KOPT-K1 (cell line): ENCODE data around the gene CHD8.
"Not testable (repeated sequence)": the region's sequence is repeated elsewhere in the genome, so short reads cannot be mapped to it uniquely, and the experiment has no call there.

ENCODE experiments used
- H3K27ac ChIP-seq: fragments of 200-600 bp; sonication (generic); 2 replicates; pipeline ENCODE4 v1.5.1; 2016; ENCODE audit warnings: antibody characterized with exemption, mild to moderate bottlenecking, low read depth, low read length; ENCODE audit not compliant: poor library complexity, severe bottlenecking
- H3K36me3 ChIP-seq: fragments of 200-600 bp; sonication (generic); 2 replicates; pipeline ENCODE4 v1.5.1; 2017; ENCODE audit warnings: antibody characterized with exemption, mild to moderate bottlenecking, low read length, moderate library complexity; ENCODE audit not compliant: insufficient read depth
- H3K9me3 ChIP-seq: fragments of 200-600 bp; sonication (generic); 2 replicates; pipeline ENCODE4 v1.5.1; 2017; ENCODE audit warnings: antibody characterized with exemption, low read length, mild to moderate bottlenecking; ENCODE audit not compliant: insufficient read depth, poor library complexity, severe bottlenecking

Gene CHD8

DNA sequence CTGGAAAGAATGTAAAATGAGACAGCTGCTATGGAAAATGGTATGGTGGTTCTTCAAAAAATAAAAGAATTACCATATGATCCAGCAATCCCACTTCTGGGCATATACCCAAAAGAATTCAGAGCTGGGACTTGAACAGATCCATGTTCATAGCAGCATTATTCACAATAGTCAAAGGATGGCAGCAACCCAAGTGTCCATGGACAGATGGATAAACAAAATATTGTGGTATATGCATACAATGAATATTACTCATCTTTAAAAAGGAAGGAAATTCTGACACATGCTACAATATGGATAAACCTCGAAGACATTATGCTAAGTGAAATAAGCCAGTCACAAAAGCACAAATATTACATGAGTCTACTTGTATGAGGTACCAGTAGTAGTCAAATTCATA lies 11.7 kb upstream of the CHD8 start:
- Histone ChIP-seq H3K9me3 (no peaks in the 10 kb centered on the region), H3K36me3 (peaks cover 73% of the 10 kb centered on the region), H3K27ac (no peak overlapping the region)

DNA sequence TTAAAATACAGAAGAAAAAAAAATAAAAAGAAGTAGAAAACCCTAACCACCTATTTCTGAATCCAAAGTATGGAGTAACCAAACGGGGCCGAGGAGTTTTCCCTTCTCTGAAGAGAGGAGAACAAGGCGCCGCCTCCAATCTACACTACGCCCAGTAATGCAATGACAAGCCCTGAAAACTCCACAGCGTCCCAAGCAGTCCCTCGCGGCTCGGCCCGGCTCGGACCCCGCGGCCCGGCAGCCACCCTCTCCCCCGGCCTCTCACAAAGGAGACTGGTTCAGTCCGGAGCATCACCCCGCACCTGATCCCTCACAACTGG lies 371 bp downstream of the CHD8 start:
- peak overlapping the region; percentile 80 for H3K27ac ChIP-seq

DNA sequence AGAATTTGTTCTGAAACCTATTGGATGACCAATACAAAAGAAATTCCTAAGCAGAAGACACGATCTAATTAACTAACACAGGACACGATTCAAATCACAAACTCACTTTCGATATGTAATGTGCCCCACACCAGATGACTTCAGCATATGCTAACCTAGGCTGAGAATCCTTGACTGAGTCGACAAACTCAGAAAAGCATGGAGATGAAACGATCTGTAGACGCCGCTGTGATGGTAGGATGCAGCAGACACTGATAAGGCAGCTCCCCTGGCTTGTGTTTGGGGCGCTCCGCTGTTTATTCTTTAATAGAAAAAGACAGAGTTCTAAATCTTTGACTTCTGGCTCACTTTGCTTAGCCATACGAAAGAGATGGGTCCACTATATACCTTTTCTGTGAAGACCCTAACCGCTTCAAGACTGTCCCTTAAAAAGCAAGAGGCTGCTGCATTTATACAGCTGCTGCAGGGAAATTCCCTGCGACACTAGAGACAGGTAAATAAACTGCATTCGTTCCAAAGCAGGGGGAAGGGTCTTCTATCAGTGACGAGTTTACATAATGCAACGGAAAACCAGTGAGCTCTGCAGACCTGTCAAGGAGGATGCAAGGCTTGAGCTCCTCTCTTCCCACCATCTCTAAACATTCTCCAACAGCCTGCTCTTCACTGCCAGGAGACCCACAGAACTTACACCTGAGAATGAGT lies 929 bp downstream of the CHD8 start:
- Histone ChIP-seq H3K9me3 (no peaks in the 10 kb centered on the region), H3K36me3 (peaks cover 12% of the 10 kb centered on the region; the same call in 1 of the 2 replicates)

More for the DNA sequence above, 371 bp downstream of the CHD8 start:
- H3K36me3 ChIP-seq: peaks cover 15% of the 10 kb centered on the region; the same call in 1 of the 2 replicates
- H3K9me3 ChIP-seq: no peaks in the 10 kb centered on the region

DNA sequence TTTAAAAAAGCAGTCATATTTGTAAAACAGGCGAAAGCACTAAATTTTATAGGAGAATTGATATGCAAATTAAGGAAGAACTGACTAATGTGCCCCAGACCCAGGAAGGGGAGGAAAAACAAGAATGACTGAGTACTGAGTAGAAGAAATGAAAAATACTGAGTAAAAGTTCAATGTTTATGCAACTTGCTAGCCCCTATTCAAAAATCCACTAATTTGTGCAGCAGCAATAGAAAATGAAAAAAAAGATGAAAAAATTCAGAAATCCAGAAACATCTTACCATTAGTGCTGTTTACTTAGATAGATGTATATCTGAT lies 6.1 kb downstream of the CHD8 start:
- Histone ChIP-seq H3K27ac (no peak overlapping the region), H3K9me3 (no peaks in the 10 kb centered on the region), H3K36me3 (peaks cover 14% of the 10 kb centered on the region; the same call in 1 of the 2 replicates)

More for the DNA sequence above, 929 bp downstream of the CHD8 start:
- H3K27ac ChIP-seq: peak overlapping the region; percentile 80

DNA sequence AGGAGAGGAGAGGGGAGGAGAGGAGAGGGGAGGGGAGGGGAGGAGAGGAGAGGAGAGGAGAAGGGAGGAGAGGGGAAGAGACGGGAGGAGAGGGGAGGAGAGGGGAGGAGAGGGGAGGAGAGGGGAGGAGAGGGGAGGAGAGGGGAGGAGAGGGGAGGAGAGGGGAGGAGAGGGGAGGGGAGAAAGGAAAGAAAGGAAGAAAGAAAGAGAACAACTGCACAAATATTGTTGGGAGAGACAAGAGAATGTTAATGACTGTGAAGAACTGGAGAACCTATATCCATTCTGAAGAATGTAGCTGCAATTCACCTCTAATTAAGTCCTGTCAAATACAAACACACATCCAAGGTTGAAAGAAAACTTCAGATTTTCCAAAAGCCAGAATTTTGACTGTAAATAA lies 13.3 kb downstream of the CHD8 start:
- H3K36me3 ChIP-seq: peaks cover 21% of the 10 kb centered on the region; the same call in 1 of the 2 replicates
- H3K27ac ChIP-seq, H3K9me3 ChIP-seq: not testable (repeated sequence)

DNA sequence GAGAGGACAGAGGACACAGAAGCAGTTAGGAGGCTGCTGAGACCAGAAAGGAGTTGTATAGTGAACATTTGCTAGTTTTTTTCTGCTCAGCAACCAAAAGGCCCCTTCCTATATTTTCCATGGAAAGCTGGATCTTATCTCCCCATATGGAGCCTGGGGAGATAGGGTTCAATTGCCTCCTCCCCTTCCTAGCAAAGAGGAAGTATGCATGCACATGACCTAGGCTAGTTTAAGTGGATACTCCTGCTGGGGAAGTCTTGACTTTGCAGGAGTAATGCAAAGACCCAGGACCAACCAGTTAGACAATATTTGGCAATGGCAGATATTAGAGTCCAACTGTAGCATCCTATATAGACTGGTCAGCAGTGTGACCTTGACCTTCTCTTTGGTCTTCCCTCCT lies 15.1 kb downstream of the CHD8 start:
- H3K9me3 ChIP-seq: no peaks in the 10 kb centered on the region
- H3K27ac ChIP-seq: no peak overlapping the region
- peaks cover 13% of the 10 kb centered on the region; the same call in 1 of the 2 replicates for H3K36me3 ChIP-seq

DNA sequence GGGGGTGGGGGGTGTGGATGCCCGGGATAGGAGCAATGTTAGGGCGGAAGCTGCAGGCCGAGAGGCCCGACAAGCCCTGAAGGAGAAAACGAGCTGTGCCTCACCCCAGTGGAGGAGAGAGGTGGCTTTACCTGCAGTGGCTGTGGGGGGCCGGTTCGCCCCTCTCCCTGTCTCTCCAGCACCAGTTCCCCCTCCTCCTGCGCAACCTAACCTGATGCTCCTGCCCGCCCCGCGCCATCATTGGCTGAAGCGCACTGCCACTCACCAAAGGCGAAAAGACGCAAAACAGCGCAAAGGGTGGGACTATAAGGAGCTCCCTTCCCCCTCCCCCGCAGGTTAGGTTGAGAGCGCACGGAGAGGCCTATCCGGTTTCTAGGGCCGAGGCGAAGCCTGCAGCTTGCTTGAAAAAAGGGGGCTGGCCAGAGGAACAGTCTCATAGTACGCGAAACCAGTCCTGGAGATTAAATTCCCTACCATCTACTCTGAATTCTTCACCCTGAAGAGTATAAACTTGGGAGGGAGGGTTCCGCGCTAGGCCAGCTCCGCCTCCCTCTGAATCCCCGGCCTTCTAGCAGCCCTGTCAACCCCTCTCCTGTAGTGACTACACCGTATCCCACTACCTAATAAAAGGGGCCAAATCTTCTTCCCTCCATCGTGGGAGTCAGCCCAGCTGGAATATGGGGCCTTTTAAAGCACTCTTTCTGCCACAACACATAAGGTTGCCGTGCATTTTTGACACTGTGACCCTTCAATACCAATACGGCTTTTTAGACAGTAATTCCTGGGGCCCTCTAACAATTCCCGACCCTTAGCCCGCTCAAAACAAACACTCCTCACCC lies 18.6 kb downstream of the CHD8 start:
- H3K36me3 ChIP-seq: peaks cover 26% of the 10 kb centered on the region; the same call in 1 of the 2 replicates
- no peaks in the 10 kb centered on the region for H3K9me3 ChIP-seq
- H3K27ac ChIP-seq: peak overlapping the region; percentile 72

DNA sequence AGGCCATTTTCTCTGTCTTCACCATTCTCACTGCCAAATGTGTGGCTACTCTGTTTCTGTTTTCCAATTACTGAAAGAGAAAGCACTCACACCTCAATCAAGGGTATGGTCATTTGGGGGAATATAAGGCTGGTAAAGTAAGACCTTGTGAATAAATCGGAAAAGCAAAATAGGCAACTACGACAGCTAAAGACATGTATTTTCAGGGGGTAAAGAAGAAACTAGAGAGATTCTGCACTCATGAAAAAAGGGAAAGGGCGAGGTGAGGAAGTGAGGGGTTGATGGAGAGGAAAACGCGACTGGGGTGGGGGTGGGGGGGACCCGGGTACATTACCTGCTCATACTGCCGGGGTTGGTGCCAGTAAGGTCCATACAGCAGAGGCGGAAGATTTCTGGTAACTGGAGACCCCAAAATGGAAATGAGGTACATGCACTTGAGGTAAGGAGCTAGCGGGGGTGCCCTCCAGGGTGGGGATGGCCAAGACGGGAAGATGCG lies 19.3 kb downstream of the CHD8 start:
- peaks cover 25% of the 10 kb centered on the region for H3K36me3 ChIP-seq
- H3K9me3 ChIP-seq: no peaks in the 10 kb centered on the region
- peak overlapping the region; percentile 72 for H3K27ac ChIP-seq

DNA sequence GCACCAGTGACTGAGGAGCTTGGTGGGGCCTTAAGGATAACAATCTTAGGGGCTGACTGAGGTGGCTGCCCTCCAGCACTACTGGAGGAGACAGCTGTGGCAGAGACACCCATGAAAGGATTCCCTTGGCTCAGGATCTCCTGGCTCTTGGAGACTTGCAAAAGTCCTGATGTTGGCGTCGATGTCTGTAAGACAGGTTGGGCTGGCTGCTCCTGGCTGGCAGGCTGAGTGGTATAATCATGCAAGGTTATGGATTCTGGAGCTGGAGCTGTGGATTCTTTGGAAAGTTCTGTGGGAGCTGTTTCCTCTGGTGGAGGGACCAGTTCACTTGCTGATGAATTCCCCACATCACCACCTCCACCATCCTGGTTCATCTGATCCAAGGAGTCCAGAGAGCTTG lies 24.8 kb downstream of the CHD8 start:
- no peak overlapping the region for H3K27ac ChIP-seq
- peaks cover 73% of the 10 kb centered on the region for H3K36me3 ChIP-seq
- H3K9me3 ChIP-seq: no peaks in the 10 kb centered on the region

DNA sequence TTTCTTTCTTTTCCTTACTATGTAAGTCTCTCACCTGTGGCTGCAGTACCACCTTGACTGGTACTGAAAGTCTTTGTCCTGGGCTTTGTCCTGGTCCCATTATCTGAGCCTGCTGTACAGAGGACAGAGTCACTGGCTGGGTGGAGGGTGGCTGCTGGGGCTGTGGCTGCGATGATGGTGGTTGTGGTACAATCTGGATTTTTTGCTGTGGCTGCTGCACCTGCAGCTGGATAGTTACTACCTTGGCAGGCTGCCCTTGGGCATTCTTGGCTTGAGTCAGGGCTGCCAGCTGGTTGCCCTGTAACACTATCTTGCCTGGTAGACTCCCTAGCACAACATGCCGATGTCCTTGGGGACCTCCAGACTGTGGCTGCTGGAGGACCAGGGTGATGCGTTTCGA lies 27.0 kb downstream of the CHD8 start:
- peaks cover 89% of the 10 kb centered on the region for H3K36me3 ChIP-seq
- no peak overlapping the region for H3K27ac ChIP-seq
- no peaks in the 10 kb centered on the region for H3K9me3 ChIP-seq

DNA sequence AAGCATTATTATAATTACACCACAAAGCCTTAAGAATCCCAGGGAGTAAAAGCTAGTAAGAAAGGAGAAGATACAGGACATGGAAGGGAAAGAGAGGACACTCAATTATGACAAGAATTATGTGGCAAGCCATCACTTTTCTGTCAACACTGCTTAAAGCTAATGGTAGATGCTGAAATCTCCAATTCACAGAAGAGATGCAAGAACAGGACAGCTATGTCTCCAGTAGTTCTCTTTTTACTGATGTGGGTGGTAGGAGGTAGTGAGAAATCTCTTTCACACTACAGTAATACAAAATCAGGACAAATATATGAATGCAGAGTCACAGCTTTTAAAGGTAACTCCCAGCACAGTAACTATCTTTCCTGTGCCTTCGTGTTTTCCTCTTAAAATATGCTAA lies 29.2 kb downstream of the CHD8 start:
- no peak overlapping the region for H3K27ac ChIP-seq
- peaks cover 100% of the 10 kb centered on the region for H3K36me3 ChIP-seq
- no peaks in the 10 kb centered on the region for H3K9me3 ChIP-seq

DNA sequence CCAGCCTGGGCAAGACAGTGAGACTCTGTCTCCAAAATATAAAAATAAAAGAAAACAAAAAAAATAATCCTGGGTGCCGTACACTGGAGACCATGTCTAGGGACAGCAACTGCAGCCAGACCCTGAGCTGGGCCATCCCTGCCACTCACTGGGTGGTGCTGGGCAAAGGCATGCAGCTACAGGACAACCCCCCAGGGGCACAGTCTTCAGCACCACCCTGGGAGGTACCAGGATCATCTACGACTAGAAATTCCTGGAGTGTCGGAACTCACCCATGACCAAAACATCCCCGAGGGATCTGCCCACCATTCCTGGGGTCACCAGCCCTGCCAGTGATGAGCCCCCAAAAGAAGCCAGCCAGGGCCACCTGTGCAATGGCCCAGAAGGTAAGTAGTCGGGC lies 36.4 kb downstream of the CHD8 start:
- Histone ChIP-seq H3K36me3 (peaks cover 96% of the 10 kb centered on the region), H3K27ac (no peak overlapping the region), H3K9me3 (no peaks in the 10 kb centered on the region)

DNA sequence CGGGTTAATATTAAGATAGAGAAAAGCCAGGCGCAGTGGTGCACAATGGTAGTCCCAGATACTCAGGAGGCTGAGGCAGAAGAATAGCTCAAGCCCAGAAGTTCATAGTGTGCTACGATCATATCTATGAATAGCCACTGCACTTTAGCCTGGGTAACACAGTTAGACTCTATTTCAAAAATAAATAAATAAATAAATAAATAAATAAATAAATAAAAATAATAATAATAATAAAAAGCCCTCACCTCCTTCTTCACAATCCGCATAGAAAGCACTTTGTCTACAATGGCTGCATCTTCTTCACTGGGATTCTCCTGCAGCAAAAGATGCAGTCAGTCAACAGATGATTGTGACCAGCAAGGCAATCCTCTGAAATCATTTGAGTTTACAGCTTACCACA lies 40.6 kb downstream of the CHD8 start:
- H3K27ac ChIP-seq: no peak overlapping the region
- peaks cover 96% of the 10 kb centered on the region for H3K36me3 ChIP-seq
- H3K9me3 ChIP-seq: no peaks in the 10 kb centered on the region

DNA sequence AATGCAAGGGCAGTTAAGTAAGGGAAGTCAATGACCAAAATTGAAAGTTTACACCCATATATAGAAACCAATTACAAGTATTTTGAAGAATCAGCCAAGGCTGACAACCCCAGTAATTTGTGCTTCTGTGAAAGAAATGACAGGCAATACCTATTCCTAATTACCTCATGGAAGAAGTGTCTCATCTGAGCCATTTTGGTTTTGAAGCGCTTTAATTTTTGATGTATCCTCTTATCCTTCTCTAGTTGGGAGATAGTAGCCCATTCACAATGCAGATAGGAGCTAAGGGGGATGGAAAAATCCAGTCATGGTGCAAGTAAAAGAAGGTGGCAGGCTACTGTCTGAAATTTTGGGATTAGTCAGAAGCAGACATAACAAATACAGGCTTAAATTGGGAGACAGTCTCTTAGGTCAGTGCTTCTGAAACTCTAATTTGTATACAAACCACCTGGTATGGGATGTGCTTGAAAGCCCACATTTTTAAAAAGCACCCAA lies 41.7 kb downstream of the CHD8 start:
- no peaks in the 10 kb centered on the region for H3K9me3 ChIP-seq
- H3K27ac ChIP-seq: no peak overlapping the region
- H3K36me3 ChIP-seq: peaks cover 96% of the 10 kb centered on the region

DNA sequence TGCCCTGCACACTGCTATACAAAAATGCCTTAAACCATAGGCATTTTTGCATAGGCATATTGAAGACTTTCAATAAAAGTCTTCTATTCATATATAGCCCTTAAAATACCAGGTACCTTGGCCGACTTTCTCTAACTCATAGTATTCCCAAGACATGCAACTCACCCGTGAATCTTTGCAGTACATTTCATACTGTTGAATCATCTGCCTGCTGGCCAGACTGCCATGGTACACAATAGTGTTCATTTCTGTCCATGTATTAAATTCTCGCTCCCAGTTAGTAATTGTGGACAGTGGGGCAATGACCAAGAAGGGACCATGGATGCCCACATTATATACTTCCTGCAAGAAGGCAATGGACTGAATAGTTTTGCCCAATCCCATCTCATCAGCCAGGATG lies 47.8 kb downstream of the CHD8 start:
- no peak overlapping the region for H3K27ac ChIP-seq
- H3K9me3 ChIP-seq: no peaks in the 10 kb centered on the region
- H3K36me3 ChIP-seq: peaks cover 100% of the 10 kb centered on the region
